ENCODE results near the gene FLNB. TPM values are rescaled to one million over a fixed set of nuclear protein-coding genes. Genes with fewer than 3 reads are reported as not detected.

Gene FLNB
- total and polyA plus RNA-seq, 9 of the 15 experiments (the other 6 are each of a cell fraction or from before 2014, with no cell fraction given) = 9.4 to 48.1 (median 25.6) TPM

GRCh38 chr3:58088501-58088900 is 80.3 kb downstream of the FLNB start (continued):
- TF ChIP-seq SP2 (IDR thresholded peaks at IDR 0.05; ENCODE audit: extremely low read depth, low read depth, low read length, poor library complexity, severe bottlenecking) (no peak), ZNF124 (CRISPR knock-in tag; IDR thresholded peaks at IDR 0.05) (no peak), NR2C1 (IDR thresholded peaks at IDR 0.05) (no peak), NR2C1 (tag; IDR thresholded peaks at IDR 0.05) (no peak), ZNF583 (CRISPR knock-in tag; IDR thresholded peaks at IDR 0.05) (no peak), ZFP36 (IDR thresholded peaks at IDR 0.05; ENCODE audit: low read depth, low read length, partially characterized antibody) (no peak), ZNF280A (IDR thresholded peaks at IDR 0.05; ENCODE audit: low read depth, partially characterized antibody) (no peak)

DNA sequence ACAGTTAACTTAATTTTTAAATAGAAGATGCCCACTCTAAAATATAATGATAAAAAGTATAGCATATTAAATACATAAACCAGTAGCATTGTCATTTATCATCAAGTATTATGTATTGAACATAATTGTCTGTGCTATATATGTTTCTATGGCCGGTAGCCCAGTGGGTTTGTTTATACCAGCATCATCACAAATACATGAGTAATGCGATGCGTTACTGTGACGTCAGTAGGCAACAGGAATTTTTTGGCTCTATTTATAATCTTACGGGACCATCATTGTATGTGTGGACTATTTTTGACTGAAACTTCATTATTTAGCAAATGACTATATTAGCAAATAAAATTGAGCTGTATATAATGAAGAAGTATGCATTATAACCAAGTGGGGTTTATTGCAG is 82.1 kb downstream of the FLNB start:
- no peak for ATAC-seq
- H3K79me2 ChIP-seq (ENCODE audit: control insufficient read depth, insufficient read depth, low read length) = peaks cover 3% of the 10 kb centered on the region; the same call in 1 of the 3 replicates
- peaks cover 9% of the 10 kb centered on the region; the same call in 2 of the 3 replicates for H3K36me3 ChIP-seq (ENCODE audit: control insufficient read depth, insufficient read depth, low read length)
- no peak overlapping the region for H2AFZ ChIP-seq (ENCODE audit: low read depth, low read length)
- no peak overlapping the region for H3K9ac ChIP-seq (ENCODE audit: insufficient read depth in 1 of 2, low read depth in 2 of 2, low read length in 2 of 2)
- no peak for DNase-seq (ENCODE audit: extremely low read depth in 1 of 4, low spot score in 3 of 4)
- TF ChIP-seq, protein P1, sequence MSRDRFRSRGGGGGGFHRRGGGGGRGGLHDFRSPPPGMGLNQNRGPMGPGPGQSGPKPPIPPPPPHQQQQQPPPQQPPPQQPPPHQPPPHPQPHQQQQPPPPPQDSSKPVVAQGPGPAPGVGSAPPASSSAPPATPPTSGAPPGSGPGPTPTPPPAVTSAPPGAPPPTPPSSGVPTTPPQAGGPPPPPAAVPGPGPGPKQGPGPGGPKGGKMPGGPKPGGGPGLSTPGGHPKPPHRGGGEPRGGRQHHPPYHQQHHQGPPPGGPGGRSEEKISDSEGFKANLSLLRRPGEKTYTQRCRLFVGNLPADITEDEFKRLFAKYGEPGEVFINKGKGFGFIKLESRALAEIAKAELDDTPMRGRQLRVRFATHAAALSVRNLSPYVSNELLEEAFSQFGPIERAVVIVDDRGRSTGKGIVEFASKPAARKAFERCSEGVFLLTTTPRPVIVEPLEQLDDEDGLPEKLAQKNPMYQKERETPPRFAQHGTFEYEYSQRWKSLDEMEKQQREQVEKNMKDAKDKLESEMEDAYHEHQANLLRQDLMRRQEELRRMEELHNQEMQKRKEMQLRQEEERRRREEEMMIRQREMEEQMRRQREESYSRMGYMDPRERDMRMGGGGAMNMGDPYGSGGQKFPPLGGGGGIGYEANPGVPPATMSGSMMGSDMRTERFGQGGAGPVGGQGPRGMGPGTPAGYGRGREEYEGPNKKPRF (IDR thresholded peaks at IDR 0.05; ENCODE audit: low read depth, low read length) = no peak
- no peak for TF ChIP-seq IFI16 (CRISPR knock-in tag; IDR thresholded peaks at IDR 0.05)
- TF ChIP-seq DMBX1 (CRISPR knock-in tag; IDR thresholded peaks at IDR 0.05; ENCODE audit: borderline replicate concordance) = no peak
- no peak for TF ChIP-seq NUFIP1 (IDR thresholded peaks at IDR 0.05; ENCODE audit: partially characterized antibody)
- no peak for TF ChIP-seq MXD1 (CRISPR knock-in tag; IDR thresholded peaks at IDR 0.05; ENCODE audit: borderline replicate concordance, poor library complexity, severe bottlenecking)
- TF ChIP-seq PTRF (tag; IDR thresholded peaks at IDR 0.05) = no peak
- no peak for FAIRE-seq
- WGBS (ENCODE audit: insufficient coverage, low coverage, missing lambda C conversion rate) = 96% methylated on average over 4 of the region's 5 CpGs
- no peaks in the 10 kb centered on the region for H3K9me3 ChIP-seq (replicated peaks; ENCODE audit: control insufficient read depth, insufficient read depth, low read depth, low read length)
- ChIA-PET CTCF (ENCODE audit: low intra/inter-chr PET ratio) (no interaction called here), POLR2A (no interaction called here)
- no peak overlapping the region for H3K4me3 ChIP-seq
- H3K27ac ChIP-seq (ENCODE audit: extremely low read depth, low read depth, low read length) = no peak overlapping the region
- in situ Hi-C loops (cut with MboI) = no loop called here
- H3K4me1 ChIP-seq (replicated peaks in 1 of 2; ENCODE audit: control insufficient read depth in 2 of 2, insufficient read depth in 2 of 2, low read length in 2 of 2) = peaks cover 5 to 6% of the 10 kb centered on the region in 2 experiments
- intact Hi-C loops (cut with micrococcal nuclease) = no loop called here
- H3K27me3 ChIP-seq (ENCODE audit: control insufficient read depth in 2 of 2, insufficient read depth in 2 of 2, low read length in 2 of 2) = no peaks in the 10 kb centered on the region
- H3K9me1 ChIP-seq (ENCODE audit: control insufficient read depth, insufficient read depth, low read length) = no peaks in the 10 kb centered on the region
- no peak overlapping the region for H3K4me2 ChIP-seq (ENCODE audit: insufficient read depth, low read length)
- no TSS peak for BruUV-seq (replicated peaks)
- no peaks in the 10 kb centered on the region for H4K20me1 ChIP-seq (replicated peaks; ENCODE audit: control insufficient read depth, insufficient read depth, low read length)

Measured in K562 (cell line).